Breast epithelium (tissue), 3 donors: ENCODE data around the gene HCN4.

Experiments used
- POLR2AphosphoS5 ChIP-seq, 3 donors: sonication (generic); formaldehyde crosslinking; IDR thresholded peaks; one replicate each; pipeline ENCODE4 v1.6.1; 2017; ENCODE audit warnings: antibody characterized with exemption in 3 of 3
- TF ChIP-seq, protein P1 (sequence below), 3 donors: fragments of 450-650 bp; IDR thresholded peaks; one replicate each; pipeline ENCODE4 v1.5.1; 2016 to 2017; ENCODE audit warnings: antibody characterized with exemption in 3 of 3, mild to moderate bottlenecking in 3 of 3, moderate library complexity in 3 of 3

DNA sequence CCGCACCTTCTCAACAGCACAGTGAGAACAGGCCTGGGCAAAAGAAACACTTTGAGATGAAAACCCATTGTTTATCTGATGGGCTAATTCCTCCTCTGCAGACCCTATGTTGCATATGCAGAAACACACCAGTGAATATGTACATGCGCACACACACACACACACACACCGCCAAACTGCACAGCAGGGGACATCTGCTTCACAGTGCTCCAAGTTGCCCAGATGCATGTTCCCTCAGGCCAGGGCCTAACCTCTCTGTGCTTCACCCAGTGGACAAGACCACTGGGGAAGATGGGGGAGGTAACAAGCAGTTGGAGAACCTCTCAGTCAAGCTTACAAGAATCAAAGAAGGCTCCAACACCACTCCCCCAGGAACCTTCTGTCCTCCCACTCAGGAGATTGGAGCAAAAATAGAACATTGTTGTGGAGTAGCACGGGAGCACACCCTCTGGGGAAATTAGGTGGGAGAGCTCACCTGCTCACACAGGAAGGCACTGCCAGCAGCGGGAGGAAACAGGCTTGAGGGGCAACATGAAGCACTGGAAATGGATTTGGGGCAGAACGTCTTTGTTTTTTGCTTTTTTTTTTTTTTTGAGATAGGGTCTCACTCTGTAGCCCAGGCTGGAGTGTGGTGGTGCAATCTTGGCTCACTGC, 13.0 kb downstream of the HCN4 start:
- TF ChIP-seq, protein P1, sequence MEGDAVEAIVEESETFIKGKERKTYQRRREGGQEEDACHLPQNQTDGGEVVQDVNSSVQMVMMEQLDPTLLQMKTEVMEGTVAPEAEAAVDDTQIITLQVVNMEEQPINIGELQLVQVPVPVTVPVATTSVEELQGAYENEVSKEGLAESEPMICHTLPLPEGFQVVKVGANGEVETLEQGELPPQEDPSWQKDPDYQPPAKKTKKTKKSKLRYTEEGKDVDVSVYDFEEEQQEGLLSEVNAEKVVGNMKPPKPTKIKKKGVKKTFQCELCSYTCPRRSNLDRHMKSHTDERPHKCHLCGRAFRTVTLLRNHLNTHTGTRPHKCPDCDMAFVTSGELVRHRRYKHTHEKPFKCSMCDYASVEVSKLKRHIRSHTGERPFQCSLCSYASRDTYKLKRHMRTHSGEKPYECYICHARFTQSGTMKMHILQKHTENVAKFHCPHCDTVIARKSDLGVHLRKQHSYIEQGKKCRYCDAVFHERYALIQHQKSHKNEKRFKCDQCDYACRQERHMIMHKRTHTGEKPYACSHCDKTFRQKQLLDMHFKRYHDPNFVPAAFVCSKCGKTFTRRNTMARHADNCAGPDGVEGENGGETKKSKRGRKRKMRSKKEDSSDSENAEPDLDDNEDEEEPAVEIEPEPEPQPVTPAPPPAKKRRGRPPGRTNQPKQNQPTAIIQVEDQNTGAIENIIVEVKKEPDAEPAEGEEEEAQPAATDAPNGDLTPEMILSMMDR (IDR thresholded peaks at IDR 0.05): no peak
- TF ChIP-seq POLR2AphosphoS5 (IDR thresholded peaks at IDR 0.05): no peak
